ENCODE data around the gene KDM4B.
A peak's percentile ranks its signal among the peaks of the same experiment; 100 is the strongest.
"Not testable (repeated sequence)": the region's sequence is repeated elsewhere in the genome, so short reads cannot be mapped to it uniquely, and the experiment has no call there.

KDM4B gene

DNA sequence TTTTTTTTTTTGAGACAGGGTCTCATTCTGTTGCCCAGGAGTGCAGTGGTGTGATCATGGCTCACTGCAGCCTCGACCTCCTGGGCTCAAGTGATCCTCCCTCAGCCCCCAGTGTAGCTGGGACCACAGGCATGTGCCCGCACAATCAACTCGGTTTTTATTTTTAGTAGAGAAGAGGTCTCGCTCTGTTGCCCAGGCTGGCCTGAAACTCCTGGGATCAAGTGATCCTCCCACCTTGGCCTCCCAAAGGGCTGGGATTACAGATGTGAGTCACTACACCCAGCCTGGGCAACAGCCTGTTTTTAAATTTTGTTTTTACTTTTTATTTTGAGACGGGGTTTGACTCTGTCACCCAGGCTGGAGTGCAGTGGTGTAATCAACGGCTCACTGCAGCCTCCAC lies 2.3 kb upstream of the KDM4B start:
- FAIRE-seq (no peak), DNase-seq (ENCODE audit: insufficient read length, low spot score) (no peak)

GRCh38 chr19:4967738-4968461 lies 1.0 kb upstream of the KDM4B start:
- FAIRE-seq (no peak), DNase-seq (ENCODE audit: insufficient read length, low spot score) (no peak)

DNA sequence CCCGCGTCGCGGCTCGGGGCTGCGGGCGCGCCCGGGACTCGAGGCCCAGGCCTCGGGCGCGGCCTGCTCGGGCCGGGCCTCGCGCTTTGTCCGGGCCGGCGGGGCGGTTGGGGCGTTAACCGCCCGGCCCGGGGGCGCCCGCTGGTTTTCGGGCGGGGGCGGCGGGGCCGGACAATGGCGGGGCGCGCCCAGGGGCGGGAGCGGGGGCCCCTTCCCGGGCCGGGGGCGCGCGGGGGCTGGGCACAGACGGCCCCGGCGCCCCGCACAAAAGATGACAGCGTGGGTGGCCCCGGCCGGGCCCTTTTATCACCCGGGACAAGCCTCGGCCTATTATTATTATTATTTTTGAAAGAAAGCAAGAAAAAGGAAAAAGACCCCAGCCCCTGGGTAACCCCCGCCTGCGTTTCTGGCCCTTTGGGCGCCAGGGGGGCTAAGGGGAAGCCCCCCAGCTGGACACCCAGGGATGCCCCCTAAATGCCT lies 419 bp downstream of the KDM4B start:
- no peak for FAIRE-seq

DNA sequence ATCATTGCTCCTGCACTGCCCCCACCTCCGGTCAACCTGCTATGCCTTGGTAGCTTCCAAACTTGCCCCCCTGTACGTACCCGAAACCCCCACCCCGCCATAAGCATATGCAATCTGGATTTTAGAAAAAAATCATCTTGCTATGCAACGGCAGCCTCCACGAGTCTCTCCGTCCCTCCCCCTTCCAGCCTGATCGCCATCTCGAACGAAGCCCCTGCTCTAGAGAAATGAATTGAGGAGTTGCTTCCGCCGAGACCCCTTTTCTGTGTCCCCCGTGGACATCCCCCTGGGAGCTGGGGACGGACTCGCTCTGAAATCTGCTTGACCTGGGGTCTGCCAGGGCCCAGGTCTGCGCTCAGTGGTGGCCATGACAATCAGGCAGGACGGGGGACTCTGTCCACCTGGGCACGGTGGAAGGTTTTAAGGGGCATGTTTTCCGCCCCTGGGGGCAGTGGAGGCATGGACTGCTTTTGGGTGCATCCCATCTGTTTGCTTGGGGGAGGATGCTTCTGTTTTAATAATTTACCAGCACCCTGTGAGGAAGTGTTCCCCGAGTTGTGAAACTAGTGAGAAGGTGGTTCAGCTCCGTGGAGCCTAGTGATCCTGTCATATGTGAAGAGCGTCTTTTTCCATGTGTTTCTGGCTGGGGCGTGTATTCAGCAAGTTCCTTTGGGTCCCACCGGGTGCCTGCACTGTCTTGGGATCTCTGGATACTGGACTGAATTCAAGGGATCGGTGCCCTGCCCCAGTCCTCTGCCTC lies 1.0 kb downstream of the KDM4B start:
- FAIRE-seq (peak; percentile 92), DNase-seq (ENCODE audit: insufficient read length, low spot score) (peak; percentile 79)

More for the DNA sequence above, 419 bp downstream of the KDM4B start:
- DNase-seq (ENCODE audit: insufficient read length, low spot score): no peak

DNA sequence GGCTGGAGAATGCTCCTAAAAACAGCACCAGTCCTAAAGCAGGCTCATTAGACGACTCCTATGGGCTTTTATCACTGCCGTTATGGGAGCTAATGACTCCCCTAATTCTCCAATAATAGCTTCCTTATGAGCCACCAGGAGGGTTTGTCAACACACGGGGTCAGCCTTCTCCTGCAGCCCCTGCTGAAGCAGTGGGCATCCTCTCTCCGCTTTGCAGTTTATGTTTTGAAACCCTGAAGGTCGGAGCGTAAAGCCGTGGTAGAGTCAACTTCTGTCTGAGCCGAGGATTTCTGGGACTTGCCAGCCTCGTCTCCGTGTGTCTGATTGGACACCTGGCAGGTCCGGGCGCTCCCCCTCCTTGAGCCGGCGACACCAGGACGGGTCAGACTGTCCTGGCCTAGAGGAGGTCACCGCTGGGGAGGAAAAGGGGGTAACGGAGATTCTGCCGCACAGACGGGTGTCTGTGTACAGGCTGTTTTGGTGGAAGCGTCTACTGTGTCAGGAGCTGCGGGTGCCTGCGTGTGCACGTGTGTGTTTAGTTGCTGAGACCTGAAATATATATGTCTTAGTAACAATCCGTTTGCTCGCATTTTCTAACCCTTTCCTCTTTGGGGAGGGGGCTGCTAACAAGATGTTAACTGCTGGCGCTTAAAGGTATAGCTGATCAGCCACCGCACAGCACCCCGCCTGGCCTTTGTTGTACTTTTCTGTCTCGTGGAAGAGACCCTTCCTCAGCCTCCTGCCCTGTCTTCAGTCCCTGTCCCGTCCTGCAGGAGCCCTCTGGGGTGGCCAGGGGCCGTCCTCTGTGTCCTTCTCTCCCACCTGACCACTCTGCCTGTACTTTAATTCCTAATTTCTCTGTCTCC lies 1.9 kb downstream of the KDM4B start:
- FAIRE-seq (no peak), DNase-seq (ENCODE audit: insufficient read length, low spot score) (no peak)

DNA sequence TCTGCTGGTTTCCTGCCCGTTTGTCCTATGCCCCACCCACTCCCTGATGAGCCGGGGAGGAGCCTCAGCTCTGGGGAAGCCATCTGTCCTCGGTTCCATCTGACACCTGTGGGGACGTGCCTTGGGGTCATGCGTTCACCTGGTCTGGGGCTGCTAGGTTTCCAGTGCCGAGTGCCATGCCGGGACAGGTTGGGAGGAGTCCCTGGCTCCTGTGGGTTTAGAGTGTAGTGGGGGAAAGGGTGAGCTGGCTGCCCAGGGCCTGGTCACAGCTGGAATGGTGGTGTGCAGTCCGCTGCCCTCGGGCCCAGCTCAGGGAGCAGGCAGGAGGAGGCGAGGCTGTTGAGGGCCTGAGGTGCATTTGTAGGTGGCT lies 2.5 kb downstream of the KDM4B start:
- DNase-seq (ENCODE audit: insufficient read length, low spot score) (no peak), FAIRE-seq (no peak)

DNA sequence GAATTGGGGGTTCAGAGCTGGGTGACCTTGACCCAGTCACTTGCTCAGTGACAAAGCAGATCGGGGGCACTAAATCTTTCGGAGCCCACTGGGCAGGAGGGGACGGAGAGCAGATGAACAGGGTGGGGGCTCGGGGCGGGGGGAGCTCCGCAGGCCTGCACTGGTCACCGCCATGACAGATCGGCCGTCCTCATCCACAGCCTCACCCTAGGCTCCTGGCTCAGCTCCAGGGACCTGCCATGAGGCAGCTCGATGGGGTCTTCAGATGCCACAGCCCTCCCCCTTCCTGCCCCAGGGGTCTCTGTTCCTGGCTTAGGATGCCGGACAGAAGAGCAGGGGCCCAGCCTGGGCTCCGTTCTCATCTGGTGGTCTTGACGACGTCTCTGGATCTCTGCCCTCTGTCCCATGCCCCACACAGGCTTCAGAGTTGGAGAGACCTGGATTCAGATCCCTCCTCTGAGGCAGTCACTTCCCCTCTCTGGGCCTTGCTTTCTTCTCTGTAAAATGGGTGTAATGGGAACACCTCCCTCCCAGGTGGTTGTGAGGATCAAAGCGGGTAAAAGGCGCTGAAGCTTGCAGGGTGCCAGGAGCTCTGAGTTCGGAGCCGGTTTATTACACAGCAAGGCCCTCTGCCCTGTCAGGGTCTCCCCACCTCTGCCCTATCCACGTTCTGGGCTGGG lies 3.0 kb downstream of the KDM4B start:
- FAIRE-seq: no peak
- no peak for DNase-seq (ENCODE audit: insufficient read length, low spot score)

DNA sequence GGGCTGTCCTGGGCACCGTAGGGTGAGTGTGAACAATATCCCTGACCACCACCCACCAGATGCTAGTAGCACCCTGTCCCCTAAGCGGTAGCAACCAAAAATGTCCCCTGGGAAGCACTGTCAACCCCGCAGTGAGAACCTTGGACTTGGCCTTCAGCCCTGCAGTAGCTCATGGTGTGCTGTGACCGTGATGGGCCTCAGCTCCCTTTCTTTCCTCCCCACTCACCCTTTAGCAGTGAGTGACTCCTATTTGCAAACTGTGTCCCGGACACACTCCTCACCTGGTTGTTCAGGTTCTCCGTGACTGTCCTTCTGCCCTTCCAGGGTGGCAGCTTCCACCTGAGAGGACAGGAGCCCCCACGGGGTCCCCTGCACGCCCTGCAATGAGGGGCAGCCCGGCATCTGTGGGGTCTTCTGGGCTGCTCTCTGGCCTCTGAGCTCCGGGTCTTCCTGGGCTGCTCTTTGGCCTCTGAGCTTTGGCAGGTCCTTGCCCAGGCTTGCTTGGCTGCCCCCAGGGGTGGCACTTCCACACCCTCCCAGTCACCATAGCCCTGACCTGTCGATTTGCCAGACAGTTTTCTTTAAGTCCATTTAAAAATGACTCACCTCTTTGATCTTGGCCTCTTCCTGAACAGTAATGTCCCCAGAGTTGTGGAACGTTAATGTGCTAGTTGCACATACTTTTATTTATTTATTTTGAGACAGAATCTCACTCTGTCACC lies 3.8 kb downstream of the KDM4B start:
- DNase-seq (ENCODE audit: insufficient read length, low spot score) (no peak), FAIRE-seq (no peak)

DNA sequence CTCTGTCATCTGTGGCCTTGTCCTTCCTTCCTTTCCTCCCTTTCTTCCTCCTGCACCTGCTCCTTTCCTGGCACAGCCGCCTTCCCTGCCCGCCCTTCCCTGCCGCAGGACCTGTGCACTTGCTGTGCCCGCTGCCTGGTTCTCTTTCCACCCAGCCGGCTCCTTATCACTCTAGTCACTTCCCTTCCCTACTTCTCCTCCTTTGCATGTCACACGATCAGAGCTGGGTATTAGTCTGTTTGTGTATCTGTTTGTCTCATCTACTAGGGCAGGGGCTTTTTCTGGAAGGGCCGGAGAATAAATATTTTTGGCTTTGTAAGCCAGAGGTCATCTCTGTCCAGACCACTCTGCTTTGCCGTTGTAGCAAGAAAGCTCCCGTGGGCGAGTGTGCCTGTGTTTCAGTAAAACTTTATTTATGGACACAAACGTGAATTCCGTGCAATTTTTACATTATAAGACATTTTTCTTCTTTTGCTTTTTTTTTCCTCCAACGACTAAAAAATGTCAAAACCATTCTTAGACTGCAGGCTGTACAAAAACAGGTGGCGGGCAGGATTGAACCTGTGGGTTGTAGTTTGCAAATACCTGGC lies 6.1 kb downstream of the KDM4B start:
- DNase-seq (ENCODE audit: insufficient read length, low spot score) (no peak), FAIRE-seq (no peak)

DNA sequence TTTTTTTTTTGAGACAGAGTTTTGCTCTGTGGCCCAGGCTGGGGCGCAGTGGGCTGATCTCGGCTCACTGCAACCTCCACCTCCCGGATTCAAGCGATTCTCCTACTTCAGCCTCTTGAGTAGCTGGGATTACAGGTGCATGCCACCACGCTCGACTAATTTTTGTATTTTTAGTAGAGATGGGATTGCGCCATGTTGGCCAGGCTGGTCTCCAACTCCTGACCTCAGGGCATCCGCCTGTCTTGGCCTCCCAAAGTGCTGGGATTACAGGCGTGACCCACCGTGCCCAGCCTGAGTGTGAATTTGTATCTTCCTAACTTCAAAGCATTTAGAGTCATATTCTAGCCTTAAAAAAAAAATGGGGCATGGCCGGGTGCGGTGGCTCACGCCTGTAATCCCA lies 6.7 kb downstream of the KDM4B start:
- not testable (repeated sequence) for DNase-seq (ENCODE audit: insufficient read length, low spot score); FAIRE-seq

DNA sequence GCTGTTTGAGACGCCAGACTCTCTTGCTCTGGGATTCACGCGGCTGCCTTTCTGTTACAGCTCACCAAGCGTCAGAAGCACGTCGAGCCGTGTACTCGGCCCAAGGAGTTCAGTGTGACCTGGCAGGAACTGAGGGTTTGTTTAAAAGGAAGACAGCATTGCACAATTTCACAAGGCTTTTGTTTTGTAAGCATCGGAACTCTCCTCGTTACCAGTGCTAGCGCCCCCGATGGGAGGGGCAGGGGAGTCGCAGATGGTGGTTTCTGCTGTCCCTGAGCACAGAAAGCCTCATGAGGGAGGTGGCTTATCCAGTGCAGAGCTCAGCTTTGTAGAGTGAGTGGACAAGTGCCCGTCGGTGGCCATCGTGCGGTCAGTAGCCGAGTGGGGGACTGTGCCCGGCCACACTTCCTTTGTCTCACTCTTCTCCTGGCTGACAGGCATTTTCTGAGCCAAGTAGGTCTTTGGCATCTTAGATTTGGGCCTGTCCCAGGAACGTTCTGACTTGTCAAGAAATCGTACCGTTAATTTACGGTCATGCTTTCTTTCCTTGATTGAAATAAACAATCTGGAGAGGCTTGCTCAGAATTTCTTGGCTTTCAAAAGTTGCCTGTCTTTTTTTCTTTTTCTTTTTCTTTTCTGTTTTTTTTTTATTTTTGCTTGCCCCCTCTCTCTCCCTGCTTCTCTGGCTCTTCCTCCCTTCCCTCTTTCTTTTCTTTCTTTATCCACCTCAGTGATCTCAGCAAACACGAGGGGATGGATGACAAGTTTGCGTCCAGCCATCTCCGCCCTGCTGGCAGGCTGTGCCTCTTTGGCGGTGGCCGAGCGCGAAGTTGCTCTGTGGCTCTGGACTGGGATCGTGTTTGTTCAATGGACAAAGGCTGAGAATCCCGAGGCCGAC lies 7.7 kb downstream of the KDM4B start:
- FAIRE-seq (peak; percentile 80), DNase-seq (ENCODE audit: insufficient read length, low spot score) (peak; percentile 47)

DNA sequence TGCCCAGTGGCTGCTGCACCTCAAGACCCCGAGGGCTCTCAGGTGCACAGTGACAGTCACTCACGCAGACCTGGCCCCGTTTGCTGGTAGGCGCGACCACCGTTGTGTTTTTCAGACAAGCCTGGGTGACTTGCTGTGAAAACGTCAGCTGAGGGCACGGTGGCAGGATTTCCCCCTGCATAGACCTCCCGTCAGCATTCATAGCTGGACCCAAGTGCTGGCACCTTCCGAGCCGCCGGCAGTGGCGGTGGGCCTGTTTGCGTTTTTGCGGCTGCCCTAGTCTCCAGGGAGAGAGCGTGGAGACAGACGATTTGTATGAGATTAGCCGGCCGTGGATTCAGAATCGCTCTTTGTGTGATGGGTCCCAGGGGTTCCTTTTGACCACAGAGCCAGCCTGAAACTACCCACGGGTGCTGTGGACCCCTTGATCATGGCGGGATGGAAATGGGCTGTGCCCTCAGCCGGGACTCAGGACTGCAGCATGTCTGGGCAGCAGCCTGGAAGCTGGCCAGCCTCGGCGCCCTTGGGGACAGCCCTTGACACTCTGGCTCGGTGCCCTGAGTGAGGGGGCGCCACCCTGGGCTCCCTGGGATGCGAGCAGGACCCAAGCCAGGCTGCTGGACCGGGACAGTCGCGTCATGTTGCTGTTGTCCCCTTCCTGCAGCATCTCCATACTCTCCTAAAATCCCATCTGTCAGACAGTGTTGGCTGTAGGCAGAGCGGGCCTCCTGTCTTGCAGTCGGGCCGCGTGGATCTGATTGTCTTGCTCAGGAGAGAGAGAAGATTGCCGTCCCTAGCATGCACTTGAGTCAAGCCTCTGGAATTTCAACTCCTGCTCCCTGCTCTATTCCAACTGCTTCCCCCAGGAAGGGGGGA lies 8.6 kb downstream of the KDM4B start:
- DNase-seq (ENCODE audit: insufficient read length, low spot score): no peak

GRCh38 chr19:4979211-4979807 lies 10.4 kb downstream of the KDM4B start:
- no peak for DNase-seq (ENCODE audit: insufficient read length, low spot score)
- FAIRE-seq: no peak

More for the DNA sequence above, 8.6 kb downstream of the KDM4B start:
- no peak for FAIRE-seq

DNA sequence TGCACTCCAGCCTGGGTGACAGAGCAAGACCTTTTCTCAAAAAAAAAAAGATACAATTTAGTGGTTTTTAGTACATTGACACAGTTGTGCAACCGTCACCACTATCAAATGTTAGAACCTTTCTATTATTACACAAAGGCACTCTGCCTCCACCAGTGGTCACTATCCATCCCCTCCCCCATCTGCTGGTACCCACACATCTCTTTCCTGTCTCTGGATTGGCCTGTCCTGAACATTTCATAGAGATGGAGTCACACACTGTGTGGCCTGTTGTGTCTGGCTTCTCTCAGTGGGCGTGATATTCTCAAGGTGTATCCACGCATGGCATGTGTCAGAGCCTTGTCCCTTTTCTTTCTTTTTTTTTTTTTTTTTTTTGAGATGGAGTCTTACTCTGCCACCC lies 11.2 kb downstream of the KDM4B start:
- DNase-seq (ENCODE audit: insufficient read length, low spot score) (no peak), FAIRE-seq (no peak)

DNA sequence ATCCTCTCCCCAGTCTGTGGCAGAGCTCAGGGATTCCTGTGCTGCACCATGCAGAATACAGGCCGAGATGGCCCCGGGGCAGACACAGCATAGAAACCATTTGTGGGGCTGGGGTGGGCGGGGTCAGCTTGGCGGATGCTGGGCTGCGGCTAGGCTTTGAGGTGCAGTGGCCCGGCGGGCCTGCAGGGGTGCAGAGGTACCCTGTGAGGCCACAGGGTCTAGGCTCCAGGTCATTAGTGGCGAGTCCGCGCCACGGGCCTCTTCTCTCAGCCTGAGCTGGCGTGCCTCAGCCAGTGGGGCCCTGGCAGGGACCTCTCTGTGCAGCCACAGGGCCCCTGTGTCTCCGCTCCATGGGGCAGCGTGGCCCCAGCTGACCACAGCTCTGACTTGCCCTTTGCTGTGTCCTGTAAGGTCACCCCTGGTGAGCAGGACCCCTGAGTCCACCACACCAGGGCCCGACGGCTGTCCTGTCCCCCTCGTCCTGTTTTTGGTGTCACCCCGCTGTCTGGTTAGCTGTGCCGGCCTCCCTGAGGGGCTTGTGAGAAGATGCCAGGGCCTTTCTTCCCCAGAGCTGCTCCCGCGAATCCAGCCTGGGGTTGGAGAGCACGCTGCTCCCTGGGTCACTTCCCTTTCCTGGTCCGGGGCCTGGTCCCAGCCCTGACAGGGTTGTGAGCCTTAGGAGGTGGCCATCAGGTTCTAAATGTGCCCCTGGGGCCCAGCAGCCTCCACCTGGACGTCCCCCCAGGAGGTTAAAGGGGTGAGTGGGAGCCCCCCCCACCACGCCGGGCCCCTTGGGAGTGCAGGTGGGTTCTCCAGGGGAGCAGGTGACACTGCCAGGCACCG lies 12.1 kb downstream of the KDM4B start:
- FAIRE-seq (no peak), DNase-seq (ENCODE audit: insufficient read length, low spot score) (no peak)

DNA sequence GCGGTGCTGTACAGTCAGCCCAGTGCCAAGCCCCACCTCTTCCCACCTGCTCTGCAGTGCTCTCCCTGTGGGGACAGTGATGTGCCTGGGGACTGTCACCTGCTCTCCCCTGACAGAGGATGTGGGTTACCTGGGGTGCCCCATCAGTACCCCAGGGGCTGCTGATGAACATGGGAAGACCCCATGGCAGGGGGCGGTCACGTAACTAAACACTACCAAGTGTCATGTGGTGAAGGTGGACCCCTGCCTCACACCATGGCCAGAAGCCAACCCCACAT lies 12.7 kb downstream of the KDM4B start:
- DNase-seq (ENCODE audit: insufficient read length, low spot score) (no peak), FAIRE-seq (no peak)

Measured in GM19239 (cell line).